ENCODE measurements around the gene ZFYVE9. TPM values are rescaled to one million over a fixed set of nuclear protein-coding genes. Genes with fewer than 3 reads are reported as not detected.

ZFYVE9 gene
- polyA plus RNA-seq, 1 donor from 2014 or later, result 18.1 TPM

GRCh38 chr1:52337439-52337838, 195.6 kb downstream of the ZFYVE9 start:
- no peaks in the 10 kb centered on the region for H3K9me3 ChIP-seq (ENCODE audit: low read length)
- TF ChIP-seq, protein P1, sequence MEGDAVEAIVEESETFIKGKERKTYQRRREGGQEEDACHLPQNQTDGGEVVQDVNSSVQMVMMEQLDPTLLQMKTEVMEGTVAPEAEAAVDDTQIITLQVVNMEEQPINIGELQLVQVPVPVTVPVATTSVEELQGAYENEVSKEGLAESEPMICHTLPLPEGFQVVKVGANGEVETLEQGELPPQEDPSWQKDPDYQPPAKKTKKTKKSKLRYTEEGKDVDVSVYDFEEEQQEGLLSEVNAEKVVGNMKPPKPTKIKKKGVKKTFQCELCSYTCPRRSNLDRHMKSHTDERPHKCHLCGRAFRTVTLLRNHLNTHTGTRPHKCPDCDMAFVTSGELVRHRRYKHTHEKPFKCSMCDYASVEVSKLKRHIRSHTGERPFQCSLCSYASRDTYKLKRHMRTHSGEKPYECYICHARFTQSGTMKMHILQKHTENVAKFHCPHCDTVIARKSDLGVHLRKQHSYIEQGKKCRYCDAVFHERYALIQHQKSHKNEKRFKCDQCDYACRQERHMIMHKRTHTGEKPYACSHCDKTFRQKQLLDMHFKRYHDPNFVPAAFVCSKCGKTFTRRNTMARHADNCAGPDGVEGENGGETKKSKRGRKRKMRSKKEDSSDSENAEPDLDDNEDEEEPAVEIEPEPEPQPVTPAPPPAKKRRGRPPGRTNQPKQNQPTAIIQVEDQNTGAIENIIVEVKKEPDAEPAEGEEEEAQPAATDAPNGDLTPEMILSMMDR (IDR thresholded peaks at IDR 0.05; ENCODE audit: poor library complexity, severe bottlenecking), result no peak
- TF ChIP-seq SMC3 (conservative IDR thresholded peaks at IDR 0.05; ENCODE audit: poor library complexity), result no peak
- TF ChIP-seq POLR2AphosphoS5 (IDR thresholded peaks at IDR 0.05), result no peak
- TF ChIP-seq RAD21 (conservative IDR thresholded peaks at IDR 0.05), result no peak
- no peak for TF ChIP-seq REST (IDR thresholded peaks at IDR 0.05; ENCODE audit: borderline replicate concordance)
- TF ChIP-seq EZH2 (IDR thresholded peaks at IDR 0.05; ENCODE audit: borderline replicate concordance, insufficient read depth, low read length, poor library complexity, severe bottlenecking), result no peak
- TF ChIP-seq EP300 (conservative IDR thresholded peaks at IDR 0.05; ENCODE audit: poor library complexity, severe bottlenecking), result no peak
- TF ChIP-seq TAF1 (IDR thresholded peaks at IDR 0.05; ENCODE audit: low read depth), result no peak
- no peak for TF ChIP-seq MXI1 (conservative IDR thresholded peaks at IDR 0.05; ENCODE audit: poor library complexity, severe bottlenecking)
- H3K27me3 ChIP-seq (ENCODE audit: insufficient read depth, low read depth, low read length), result no peaks in the 10 kb centered on the region
- no peak overlapping the region for H3K27ac ChIP-seq (ENCODE audit: low read length)
- H3K9ac ChIP-seq (ENCODE audit: low read length), result no peak overlapping the region
- no peaks in the 10 kb centered on the region for H3F3A ChIP-seq (ENCODE audit: insufficient read depth, low read length, poor library complexity, severe bottlenecking)
- H3K79me2 ChIP-seq (replicated peaks; ENCODE audit: insufficient read depth, low read length), result no peaks in the 10 kb centered on the region
- H3K4me2 ChIP-seq (ENCODE audit: low read length), result no peak overlapping the region
- no peak overlapping the region for H2AFZ ChIP-seq (ENCODE audit: low read depth, low read length)
- H3K4me3 ChIP-seq (ENCODE audit: low read length), result no peak overlapping the region
- H3K9me2 ChIP-seq (ENCODE audit: insufficient read depth, low read length), result no peaks in the 10 kb centered on the region
- H4K20me1 ChIP-seq (ENCODE audit: insufficient read depth), result no peaks in the 10 kb centered on the region
- H3K36me3 ChIP-seq (ENCODE audit: insufficient read depth, low read length), result no peaks in the 10 kb centered on the region

DNA sequence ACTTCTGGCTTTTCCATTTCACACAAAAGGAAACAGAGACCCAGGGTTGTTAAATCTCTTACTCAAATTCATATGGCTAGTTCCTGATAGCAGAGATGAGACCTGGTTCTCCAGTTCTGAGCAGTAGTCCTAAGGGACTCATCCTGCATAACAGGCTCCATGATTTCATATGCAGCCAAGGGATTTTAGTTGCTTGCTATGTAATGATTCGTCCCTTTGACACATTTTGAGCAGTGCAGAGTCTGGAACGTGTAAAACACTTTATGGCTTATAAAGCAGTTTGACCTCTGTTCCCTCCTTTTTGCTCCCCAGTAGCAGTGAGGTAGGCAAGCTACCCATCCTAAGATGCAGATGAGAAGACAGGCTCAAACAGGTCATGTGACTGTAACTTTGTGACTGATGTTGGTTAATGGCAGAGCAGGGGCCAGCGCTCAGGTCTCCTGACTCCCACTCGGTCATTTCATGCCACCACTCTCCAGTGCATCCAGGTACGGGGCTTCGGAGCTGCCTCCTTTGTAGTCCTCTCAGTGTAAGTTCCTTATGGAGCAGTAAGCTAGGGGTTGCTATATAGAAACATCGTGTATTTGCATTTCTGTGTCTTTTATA, 199.9 kb downstream of the ZFYVE9 start:
- Histone ChIP-seq H3K4me2 (ENCODE audit: low read length) (no peak overlapping the region), H3K9me2 (ENCODE audit: insufficient read depth, low read length) (no peaks in the 10 kb centered on the region), H4K20me1 (ENCODE audit: insufficient read depth) (no peaks in the 10 kb centered on the region), H3F3A (ENCODE audit: insufficient read depth, low read length, poor library complexity, severe bottlenecking) (no peaks in the 10 kb centered on the region), H3K27me3 (ENCODE audit: insufficient read depth, low read depth, low read length) (no peaks in the 10 kb centered on the region), H3K36me3 (ENCODE audit: insufficient read depth, low read length) (no peaks in the 10 kb centered on the region), H2AFZ (ENCODE audit: low read depth, low read length) (no peak overlapping the region), H3K9ac (ENCODE audit: low read length) (no peak overlapping the region), H3K9me3 (ENCODE audit: low read length) (no peaks in the 10 kb centered on the region), H3K79me2 (replicated peaks; ENCODE audit: insufficient read depth, low read length) (no peaks in the 10 kb centered on the region), H3K4me3 (ENCODE audit: low read length) (no peak overlapping the region), H3K27ac (ENCODE audit: low read length) (no peak overlapping the region)
- TF ChIP-seq POLR2AphosphoS5 (IDR thresholded peaks at IDR 0.05) (no peak), EZH2 (IDR thresholded peaks at IDR 0.05; ENCODE audit: borderline replicate concordance, insufficient read depth, low read length, poor library complexity, severe bottlenecking) (no peak), REST (IDR thresholded peaks at IDR 0.05; ENCODE audit: borderline replicate concordance) (no peak), TAF1 (IDR thresholded peaks at IDR 0.05; ENCODE audit: low read depth) (no peak), MXI1 (conservative IDR thresholded peaks at IDR 0.05; ENCODE audit: poor library complexity, severe bottlenecking) (no peak), EP300 (conservative IDR thresholded peaks at IDR 0.05; ENCODE audit: poor library complexity, severe bottlenecking) (no peak), RAD21 (conservative IDR thresholded peaks at IDR 0.05) (no peak), SMC3 (conservative IDR thresholded peaks at IDR 0.05; ENCODE audit: poor library complexity) (no peak)
- TF ChIP-seq, protein P1 (IDR thresholded peaks at IDR 0.05; ENCODE audit: poor library complexity, severe bottlenecking), result no peak
